NCI-H2196 treated with DMSO at 0.1 percent for 48 hours (cell line): ENCODE data around the gene DDI1.
"Not testable (repeated sequence)": the region's sequence is repeated elsewhere in the genome, so short reads cannot be mapped to it uniquely, and the experiment has no call there.

Experiments
- DNase-seq: peaks from one replicate; lab custom pipeline; 2025; ENCODE audit not compliant: unreplicated experiment; lab: John Stamatoyannopoulos, UW

The DDI1 gene

GRCh38 chr11:104036995-104037394, 555 bp downstream of the DDI1 start:
- no peak for DNase-seq

DNA sequence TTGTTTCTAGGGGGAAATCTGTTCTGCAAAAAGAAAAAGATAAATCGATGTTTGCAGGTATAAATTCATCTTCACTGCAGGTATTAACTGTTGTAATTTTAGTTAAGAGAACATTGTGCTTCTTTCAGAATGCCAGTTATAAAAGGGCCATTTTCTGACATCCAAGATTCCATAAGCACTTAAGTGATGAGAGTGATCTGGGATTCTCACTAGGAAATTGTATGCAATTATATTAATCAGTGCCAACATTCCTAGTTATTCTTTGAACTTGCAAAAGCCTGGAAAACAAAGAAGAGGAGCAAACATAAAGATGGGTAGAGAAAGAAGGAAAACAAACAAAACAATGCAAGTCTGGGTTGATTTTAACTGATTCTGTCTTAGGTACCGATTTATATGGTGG, 5.4 kb downstream of the DDI1 start:
- DNase-seq, result no peak

GRCh38 chr11:104043142-104043541, 6.7 kb downstream of the DDI1 start:
- DNase-seq, result no peak

DNA sequence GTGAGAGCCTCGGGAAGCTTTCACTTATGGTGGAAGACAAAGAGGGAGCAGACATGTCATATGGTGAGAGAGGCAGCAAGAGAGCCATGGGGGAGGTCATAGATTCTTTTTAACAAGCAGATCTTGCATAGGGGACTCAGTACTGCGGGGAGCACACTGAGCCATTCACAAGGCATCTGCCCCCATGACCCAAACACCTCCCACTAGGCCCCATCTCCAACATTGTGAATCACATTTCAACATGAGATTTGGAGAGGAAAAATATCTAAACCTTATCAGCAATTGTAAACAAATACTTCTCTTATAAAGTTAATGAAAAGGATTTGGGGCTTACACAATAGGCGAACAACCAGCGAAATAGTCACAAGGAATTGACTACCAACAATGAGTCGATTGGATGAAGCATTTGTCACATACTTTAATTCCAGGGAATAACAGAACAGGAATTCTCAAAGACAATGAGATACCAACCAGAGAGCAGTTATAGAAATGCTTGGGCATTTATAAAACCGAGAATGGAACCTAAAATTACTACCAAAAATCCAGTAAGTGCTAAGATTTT, 7.3 kb downstream of the DDI1 start:
- no peak for DNase-seq

GRCh38 chr11:104046331-104046730, 9.9 kb downstream of the DDI1 start:
- no peak for DNase-seq

DNA sequence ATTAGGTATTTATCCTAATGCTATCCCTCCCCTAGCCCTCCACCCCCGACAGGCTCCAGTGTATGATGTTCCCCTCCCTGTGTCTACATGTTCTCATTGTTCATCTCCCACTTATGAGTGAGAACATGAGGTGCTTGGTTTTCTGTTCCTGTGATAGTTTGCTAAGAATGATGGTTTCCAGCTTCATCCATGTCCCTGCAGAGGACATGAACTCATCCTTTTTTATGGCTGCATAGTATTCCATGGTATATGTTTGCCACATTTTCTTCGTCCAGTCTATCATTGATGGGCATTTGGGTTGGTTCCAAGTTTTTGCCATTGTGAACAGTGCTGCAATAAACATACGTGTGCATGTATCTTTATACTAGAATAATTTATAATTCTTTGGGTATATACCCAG, 10.4 kb downstream of the DDI1 start:
- DNase-seq, result not testable (repeated sequence)

DNA sequence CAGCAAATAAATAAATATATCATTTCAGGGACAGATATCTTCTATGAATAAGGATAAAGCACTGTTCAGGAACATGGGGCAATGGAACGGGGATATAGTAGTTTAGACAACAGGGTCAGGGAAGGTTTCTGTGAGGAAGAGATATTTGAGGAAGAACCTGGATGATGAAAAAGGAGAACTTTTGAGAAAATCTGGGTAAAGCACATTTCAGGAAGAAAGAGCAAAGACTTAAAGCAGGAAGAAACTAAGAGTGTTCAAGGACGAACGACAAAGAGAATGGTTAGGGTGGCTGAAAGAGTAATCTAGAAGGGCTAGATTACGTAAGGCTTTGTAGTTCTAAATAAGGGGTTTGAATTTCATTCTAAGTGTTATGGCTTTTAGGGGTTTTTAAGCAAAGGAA, 12.7 kb downstream of the DDI1 start:
- no peak for DNase-seq

DNA sequence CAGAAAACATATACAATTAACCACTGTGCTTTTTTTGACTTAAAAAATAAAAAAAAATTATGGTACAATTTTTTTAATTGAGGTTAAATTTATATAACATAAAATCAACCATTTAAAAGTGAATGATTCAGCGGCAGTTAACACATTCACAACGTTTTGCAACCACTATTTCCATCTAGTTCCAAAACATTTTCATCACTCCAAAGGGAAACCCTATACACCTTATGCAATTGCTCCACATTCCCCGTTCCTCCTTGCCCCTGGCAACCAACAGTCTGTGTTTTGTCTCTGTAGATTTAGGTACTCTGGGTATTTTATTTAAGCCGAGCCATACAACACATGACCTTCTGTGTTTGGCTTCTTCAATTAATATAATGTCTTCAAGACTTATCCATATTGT, 15.3 kb downstream of the DDI1 start:
- no peak for DNase-seq

GRCh38 chr11:104053743-104054478, 17.5 kb downstream of the DDI1 start:
- no peak for DNase-seq

DNA sequence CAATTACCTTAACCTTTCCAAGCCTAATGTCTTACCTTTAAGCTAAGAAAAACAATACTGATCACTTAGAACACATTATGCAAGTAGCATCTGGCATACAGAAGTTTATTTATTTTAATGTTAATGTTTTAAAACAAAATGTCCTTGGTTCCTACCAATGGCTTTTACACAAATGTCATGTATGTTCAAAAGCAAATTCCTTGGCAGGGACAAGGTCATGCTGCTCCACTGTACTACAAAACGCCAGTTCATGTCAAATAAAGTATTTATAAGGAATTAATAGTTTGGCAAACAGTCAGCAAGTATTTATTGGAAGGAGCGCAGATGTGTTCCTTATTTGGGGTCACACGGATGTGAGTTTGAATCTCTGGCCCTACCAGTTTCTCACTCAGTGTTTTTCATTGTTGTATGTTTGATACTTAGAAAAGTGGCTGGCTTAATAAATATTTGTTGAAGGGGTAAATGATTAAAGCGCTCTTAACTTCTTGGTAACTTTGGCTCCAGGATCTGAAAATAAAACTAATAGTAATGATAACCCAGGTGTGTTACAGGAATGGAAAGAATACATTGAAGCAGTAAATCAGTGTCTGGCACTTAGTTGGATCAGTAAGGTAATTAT, 18.6 kb downstream of the DDI1 start:
- no peak for DNase-seq

GRCh38 chr11:104055596-104055995, 19.2 kb downstream of the DDI1 start:
- no peak for DNase-seq

DNA sequence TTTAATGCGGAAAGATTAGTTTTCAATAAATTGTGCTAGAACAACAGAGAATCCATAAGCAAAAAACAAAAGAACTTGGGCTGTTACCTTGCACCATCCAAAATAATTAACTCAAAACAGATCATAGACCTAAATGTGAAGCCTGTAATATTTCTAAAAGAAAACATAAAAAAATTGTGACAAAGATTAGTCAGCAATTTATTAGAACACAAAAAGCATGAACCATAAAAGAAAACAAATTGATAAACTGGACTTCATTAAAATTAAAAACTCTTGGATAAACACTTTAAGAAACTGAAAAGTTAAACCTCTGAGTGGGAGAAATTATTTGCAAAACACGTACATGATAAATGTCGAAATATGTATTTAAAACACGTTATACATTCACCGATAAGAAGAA, 21.5 kb downstream of the DDI1 start:
- no peak for DNase-seq

DNA sequence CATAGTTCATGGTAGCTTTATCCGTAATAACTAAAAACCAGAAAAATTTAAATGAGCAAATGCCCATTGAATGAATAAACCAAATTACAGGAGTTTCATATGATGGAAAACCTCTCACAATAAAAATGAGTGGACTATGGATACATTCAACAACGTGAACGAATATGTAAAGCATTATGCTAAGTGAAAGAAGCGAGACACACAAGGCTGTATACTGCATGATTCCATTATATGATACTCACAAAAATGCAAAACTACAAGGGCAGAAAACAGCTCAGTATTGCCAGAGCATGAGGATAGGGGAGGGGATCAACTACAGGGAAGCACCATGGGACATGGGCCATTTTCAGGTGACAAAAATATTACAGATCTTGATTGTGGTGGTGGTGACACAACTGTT, 22.2 kb downstream of the DDI1 start:
- no peak for DNase-seq

DNA sequence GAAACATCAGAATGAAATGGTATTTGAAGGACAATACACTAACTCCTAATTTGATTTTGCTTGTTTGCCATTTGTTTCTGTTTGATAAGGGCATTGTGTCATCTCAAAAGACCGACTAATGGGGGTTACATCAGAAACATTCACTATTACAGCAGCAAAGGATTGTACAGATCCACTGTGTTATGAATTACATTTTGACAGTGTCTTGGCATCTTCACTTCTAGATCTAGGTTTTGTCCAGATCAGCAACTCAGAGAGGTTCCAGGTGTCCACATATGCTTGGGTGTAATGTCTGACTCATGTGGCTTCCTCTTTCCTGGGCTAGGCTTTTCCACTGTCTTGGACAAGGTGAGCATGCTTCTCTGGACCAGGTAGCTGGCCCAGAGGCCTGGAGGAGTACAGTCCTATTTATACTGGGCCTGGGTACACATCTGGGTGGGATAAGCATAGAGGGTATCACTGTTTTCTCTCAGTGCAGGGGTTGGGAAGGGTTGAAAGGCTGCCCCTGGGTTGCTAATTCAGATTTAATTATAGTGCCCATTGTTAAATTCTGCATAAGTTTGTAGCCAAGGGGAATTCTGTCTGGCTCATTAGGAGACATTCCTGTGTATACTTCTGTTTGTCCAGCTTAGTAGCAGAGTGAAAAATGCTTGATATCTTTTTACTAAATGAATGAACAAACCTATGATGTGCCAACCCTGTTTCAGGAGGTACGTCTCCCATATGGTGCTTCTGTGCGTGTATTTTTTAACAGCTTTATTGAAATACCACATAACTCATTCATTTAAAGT, 23.8 kb downstream of the DDI1 start:
- DNase-seq, result no peak

DNA sequence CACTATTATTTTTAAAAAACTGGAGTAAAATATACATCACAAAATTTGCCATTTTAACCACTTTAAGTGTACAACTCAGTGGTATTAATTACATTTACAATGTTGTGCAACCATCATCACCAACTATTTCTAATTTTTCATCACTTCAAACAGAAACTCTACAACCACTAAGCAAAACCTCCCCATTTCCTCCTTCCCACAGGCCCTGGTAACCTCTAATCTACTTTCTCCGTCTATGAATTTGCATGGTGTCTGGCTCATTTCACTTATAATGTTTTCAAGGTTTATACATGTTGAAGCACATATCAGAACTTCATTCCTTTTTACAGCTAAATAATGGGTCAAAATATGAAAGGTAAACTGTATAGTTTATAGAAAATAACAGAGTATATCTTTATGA, 24.4 kb downstream of the DDI1 start:
- DNase-seq, result no peak

DNA sequence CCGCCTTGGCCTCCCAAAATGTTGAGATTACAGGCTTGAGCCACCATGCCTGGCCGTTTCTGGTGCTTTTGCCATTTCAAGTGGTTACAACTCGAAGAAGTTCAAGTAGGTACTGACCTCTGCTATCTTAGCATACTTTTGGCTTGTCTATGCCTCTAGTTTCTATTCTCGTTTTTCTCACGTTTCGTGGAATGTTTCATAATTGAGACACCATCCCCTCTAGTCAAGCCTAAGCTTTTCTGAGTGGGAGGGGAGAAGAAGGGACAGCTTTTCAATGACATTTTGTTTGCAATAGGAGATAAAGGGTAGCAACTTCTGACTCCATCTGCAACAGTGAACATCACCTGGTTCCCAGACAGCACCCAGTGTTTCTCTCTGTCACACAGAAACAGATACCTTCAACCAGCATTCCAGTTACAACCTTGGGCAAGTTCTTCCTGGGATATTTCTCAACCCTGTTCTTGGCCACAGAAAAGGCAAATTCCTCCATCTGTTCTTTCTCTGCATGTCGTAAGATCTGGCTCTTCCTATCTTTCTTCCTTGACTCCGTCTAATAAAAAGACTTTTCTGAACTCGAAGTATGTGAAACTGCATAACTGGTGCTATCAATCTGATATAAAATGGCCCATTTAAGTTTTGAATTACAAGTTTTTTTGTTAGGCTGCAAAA, 25.5 kb downstream of the DDI1 start:
- DNase-seq, result no peak

DNA sequence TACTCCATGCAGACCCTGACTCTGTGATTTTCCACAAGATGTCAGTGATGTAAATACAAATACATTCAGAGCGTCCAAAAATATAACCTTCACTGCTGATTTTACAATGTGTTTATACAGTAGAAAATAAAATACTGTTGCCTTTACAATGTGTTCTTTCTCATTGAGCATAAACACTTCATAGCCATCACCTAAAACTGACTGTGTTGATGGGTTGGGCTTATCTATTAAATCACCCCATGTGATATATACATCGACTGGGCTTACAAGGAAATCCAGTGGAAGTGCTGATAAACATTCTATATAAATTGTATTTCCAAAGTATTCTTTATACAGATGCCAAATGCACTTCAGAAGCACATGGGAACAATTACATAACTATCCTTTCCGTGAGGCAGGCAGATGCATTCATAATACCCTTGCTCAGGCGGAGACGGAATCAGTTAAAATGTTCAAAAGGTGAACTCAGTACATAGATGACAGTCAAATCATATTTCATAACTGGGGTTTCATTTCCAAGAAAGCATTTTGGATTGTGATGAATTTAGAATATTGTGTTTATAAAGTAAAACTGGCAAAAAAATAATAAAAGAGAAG, 27.7 kb downstream of the DDI1 start:
- DNase-seq, result no peak

- DNase-seq, result no peak
Observed at GRCh38 chr11:104067534-104067933, 31.1 kb downstream of the DDI1 start.

GRCh38 chr11:104073950-104074705, 37.7 kb downstream of the DDI1 start:
- DNase-seq, result no peak

- DNase-seq, result no peak
Observed at GRCh38 chr11:104075091-104075490, 38.7 kb downstream of the DDI1 start.
